Small intestine (tissue), 7 donors: ENCODE results near the gene RSRP1. TPM values are rescaled to one million over a fixed set of nuclear protein-coding genes. Genes with fewer than 3 reads are reported as not detected.
"Not testable (repeated sequence)": the region's sequence is repeated elsewhere in the genome, so short reads cannot be mapped to it uniquely, and the experiment has no call there.

Source experiments
- DNase-seq, 2 donors: peaks; one replicate each; pipeline versions ENCODE4 v3.0.0 to v3.0.0-alpha.2; 2013
- FAIRE-seq: peaks from 2 replicates; lab custom pipeline; 2012; peaks lifted over from hg19 to GRCh38; lab: Jason Lieb, UNC
- H3K27ac ChIP-seq, 3 donors: one replicate each; pipeline ENCODE4 v1.5.1; 2013; ENCODE audit warnings: low read length in 2 of 3, mild to moderate bottlenecking in 2 of 3, control low read depth in 1 of 3, inconsistent platforms in 1 of 3, low read depth in 1 of 3, moderate library complexity in 1 of 3
- H3K27me3 ChIP-seq, 3 donors: one replicate each; pipeline ENCODE4 v1.6.1; 2013; ENCODE audit warnings: low read length in 3 of 3, inconsistent platforms in 1 of 3; ENCODE audit not compliant: control insufficient read depth in 3 of 3, insufficient read depth in 3 of 3
- H3K36me3 ChIP-seq, 3 donors: one replicate each; pipeline ENCODE4 v1.6.1; 2013; ENCODE audit warnings: low read length in 3 of 3, inconsistent platforms in 1 of 3, low read depth in 1 of 3, mild to moderate bottlenecking in 1 of 3, moderate library complexity in 1 of 3; ENCODE audit not compliant: control insufficient read depth in 3 of 3, insufficient read depth in 2 of 3
- H3K4me1 ChIP-seq, 3 donors: one replicate each; pipeline ENCODE4 v1.6.1; 2013; ENCODE audit warnings: low read length in 2 of 3, inconsistent platforms in 1 of 3, low read depth in 1 of 3, mild to moderate bottlenecking in 1 of 3, moderate library complexity in 1 of 3; ENCODE audit not compliant: control insufficient read depth in 3 of 3, insufficient read depth in 2 of 3
- H3K4me3 ChIP-seq, 3 donors: one replicate each; pipeline ENCODE4 v1.5.1; 2013; ENCODE audit warnings: low read length in 3 of 3, control low read depth in 1 of 3, inconsistent platforms in 1 of 3, low read depth in 1 of 3, mild to moderate bottlenecking in 1 of 3, moderate library complexity in 1 of 3
- H3K9me3 ChIP-seq, 2 donors: one replicate each; pipeline ENCODE4 v1.6.1; 2013; ENCODE audit warnings: low read depth in 1 of 2, low read length in 1 of 2; ENCODE audit not compliant: control insufficient read depth in 2 of 2, insufficient read depth in 1 of 2
- WGBS, 3 donors: extraction: QIAGEN DNeasy Blood & Tissue Kit; methylation state at CpG; one replicate each; pipeline ENCODE4 v1.1.7; 2013; 5-methylcytosine and 5-hydroxymethylcytosine counted together
- polyA plus RNA-seq, 4 donors: library from polyadenylated mRNA; stranded (reverse) in 3 of 4; unstranded in 1 of 4; fragments of 200-250 nt in 3 of 4; fragments of 120-200 nt in 1 of 4; gene quantifications; one replicate each; pipeline versions ENCODE4 v1.2.1 to v1.2.3, GENCODE V29; 2013
- donor health status: healthy with polysubstance abuse.
- donor health status: control.
- donor health status: control.
- donor health status: Bipolar disorder and iron deficiency.
- donor health status: healthy.

RSRP1 gene
- polyA plus RNA-seq, 4 donors: 56.7 to 291 (median 108) TPM

- not testable (repeated sequence) for H3K4me1 ChIP-seq, H3K27ac ChIP-seq, H3K36me3 ChIP-seq, H3K27me3 ChIP-seq, H3K9me3 ChIP-seq, H3K4me3 ChIP-seq, FAIRE-seq, DNase-seq
- 77 to 89% (median 85%) methylated on average over 3 to 5 of the region's 6 CpGs for WGBS, 3 donors
Measured at GRCh38 chr1:25287164-25287563, 39.9 kb upstream of the RSRP1 start.

- not testable (repeated sequence) for H3K27ac ChIP-seq, FAIRE-seq, H3K4me3 ChIP-seq, H3K9me3 ChIP-seq, H3K36me3 ChIP-seq, H3K27me3 ChIP-seq, DNase-seq, H3K4me1 ChIP-seq
- 71 to 92% (median 79%) methylated on average over 3 of the region's 3 CpGs for WGBS, 3 donors
Measured at GRCh38 chr1:25285862-25286261, 38.6 kb upstream of the RSRP1 start.

- not testable (repeated sequence) for H3K27ac ChIP-seq, H3K36me3 ChIP-seq, FAIRE-seq, H3K4me1 ChIP-seq, DNase-seq, H3K4me3 ChIP-seq, H3K9me3 ChIP-seq, H3K27me3 ChIP-seq
- 71 to 80% (median 80%) methylated on average over 3 to 4 of the region's 5 CpGs for WGBS, 3 donors
Measured at GRCh38 chr1:25279693-25280111, 32.4 kb upstream of the RSRP1 start.

GRCh38 chr1:25278790-25279189, 31.5 kb upstream of the RSRP1 start:
- 76 to 90% (median 81%) methylated on average over 3 to 6 of the region's 8 CpGs for WGBS, 3 donors
- not testable (repeated sequence) for FAIRE-seq, H3K27ac ChIP-seq, H3K36me3 ChIP-seq, H3K4me3 ChIP-seq, DNase-seq, H3K4me1 ChIP-seq, H3K27me3 ChIP-seq, H3K9me3 ChIP-seq

GRCh38 chr1:25278358-25278757, 31.1 kb upstream of the RSRP1 start:
- FAIRE-seq, DNase-seq, H3K36me3 ChIP-seq, H3K27ac ChIP-seq, H3K4me3 ChIP-seq, H3K27me3 ChIP-seq, H3K4me1 ChIP-seq, H3K9me3 ChIP-seq: not testable (repeated sequence)
- 41 to 71% (median 58%) methylated on average over 2 of the region's 2 CpGs for WGBS, 3 donors

GRCh38 chr1:25277295-25277694, 30.0 kb upstream of the RSRP1 start:
- not testable (repeated sequence) for H3K4me3 ChIP-seq, H3K27me3 ChIP-seq, DNase-seq, H3K9me3 ChIP-seq, H3K36me3 ChIP-seq, FAIRE-seq, H3K27ac ChIP-seq, H3K4me1 ChIP-seq
- WGBS, 3 donors: 77 to 81% (median 78%) methylated on average over 1 of the region's 1 CpG

- not testable (repeated sequence) for DNase-seq, H3K9me3 ChIP-seq, H3K27me3 ChIP-seq, H3K27ac ChIP-seq, H3K4me1 ChIP-seq, FAIRE-seq, H3K36me3 ChIP-seq, H3K4me3 ChIP-seq
- 61 to 83% (median 73%) methylated on average over 4 of the region's 4 CpGs for WGBS, 3 donors
Measured at GRCh38 chr1:25275648-25276047, 28.4 kb upstream of the RSRP1 start.

GRCh38 chr1:25272238-25272637, 25.0 kb upstream of the RSRP1 start, which contains the start of gene RHD:
RHD (plus strand) TSS chr1:25272509; CDS start chr1:25272548, 39 bp downstream.
- H3K9me3 ChIP-seq, H3K27me3 ChIP-seq, H3K36me3 ChIP-seq, DNase-seq, H3K27ac ChIP-seq, H3K4me1 ChIP-seq, H3K4me3 ChIP-seq, FAIRE-seq: not testable (repeated sequence)
- 80 to 92% (median 91%) methylated on average over 6 to 8 of the region's 8 CpGs for WGBS, 3 donors

GRCh38 chr1:25268143-25268760, 21.0 kb upstream of the RSRP1 start:
- not testable (repeated sequence) for H3K4me1 ChIP-seq, H3K9me3 ChIP-seq, H3K36me3 ChIP-seq, FAIRE-seq, H3K27me3 ChIP-seq, DNase-seq
- WGBS, 3 donors: 33 to 41% (median 36%) methylated on average over 13 to 14 of the region's 14 CpGs
- Histone ChIP-seq H3K4me3 (peak overlapping the region in 1 of 3 donors; percentile 31), H3K27ac (peak overlapping the region in 1 of 3 donors; percentile 91)
